ENCODE data around the gene CLDN3. TPM values are rescaled to one million over a fixed set of nuclear protein-coding genes. Genes with fewer than 3 reads are reported as not detected.
"Not testable (repeated sequence)": the region's sequence is repeated elsewhere in the genome, so short reads cannot be mapped to it uniquely, and the experiment has no call there.

CLDN3 gene
- total and polyA plus RNA-seq, 2 of the 4 experiments (the other 2 are of a cell fraction): 0.12 to 0.18 TPM

DNA sequence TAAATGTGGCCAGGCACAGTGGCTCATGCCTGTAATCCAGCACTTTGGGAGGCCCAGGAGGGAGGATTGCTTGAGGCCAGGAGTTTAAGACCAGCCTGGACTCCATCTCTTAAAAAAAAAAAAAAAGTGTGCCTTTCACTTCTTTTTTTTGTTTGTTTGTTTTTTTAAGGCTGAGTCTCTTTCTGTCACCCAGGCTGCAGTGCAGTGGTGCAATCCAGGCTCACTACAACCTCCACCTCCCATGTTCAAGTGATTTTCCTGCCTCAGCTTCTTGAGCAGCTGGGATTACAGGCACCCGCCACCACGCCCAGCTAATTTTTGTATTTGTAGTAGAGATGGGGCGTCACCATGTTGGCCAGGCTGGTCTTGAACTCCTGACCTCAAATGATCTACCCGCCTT lies 47.9 kb downstream of the CLDN3 start:
- H2AK9ac ChIP-seq (replicated peaks; ENCODE audit: low read depth, low read length, poor library complexity); H4K91ac ChIP-seq (ENCODE audit: insufficient read depth, low read depth, low read length); H3K9me1 ChIP-seq (ENCODE audit: insufficient read depth, low read length); H3K4ac ChIP-seq (ENCODE audit: low read depth, low read length); H2AFZ ChIP-seq (replicated peaks; ENCODE audit: low read length, poor library complexity); in situ Hi-C loops (cut with MboI; ENCODE audit: low sequenced_read_pairs); H2BK20ac ChIP-seq (ENCODE audit: low read depth, low read length); dilution Hi-C loops (cut with HindIII; ENCODE audit: low sequenced_read_pairs, unreplicated experiment); BruUV-seq (replicated peaks); H3K9me3 ChIP-seq (ENCODE audit: control insufficient read depth, insufficient read depth, low read length); H3K4me3 ChIP-seq (ENCODE audit: insufficient read depth, low read depth, low read length); POLR2A ChIA-PET (ENCODE audit: unreplicated experiment); CTCF ChIA-PET; ATAC-seq (ENCODE audit: low read depth); DNase-seq; H3K36me3 ChIP-seq (ENCODE audit: control insufficient read depth, insufficient read depth, low read length); H4K8ac ChIP-seq (ENCODE audit: low read depth in 2 of 2, low read length in 2 of 2); H4K5ac ChIP-seq (ENCODE audit: low read depth, low read length); H2BK120ac ChIP-seq (ENCODE audit: low read depth, low read length); H2AK5ac ChIP-seq (ENCODE audit: low read depth, low read length); H2BK15ac ChIP-seq (ENCODE audit: low read depth, low read length); H3K4me2 ChIP-seq (ENCODE audit: low read depth, low read length); intact Hi-C loops (cut with micrococcal nuclease); H3K23ac ChIP-seq (ENCODE audit: low read depth, low read length); H3K56ac ChIP-seq (ENCODE audit: extremely low read depth, insufficient read depth, low read length); H3K18ac ChIP-seq (ENCODE audit: low read depth, low read length); H3K27ac ChIP-seq (ENCODE audit: insufficient read depth, low read length); H3K27me3 ChIP-seq (ENCODE audit: control insufficient read depth, insufficient read depth, low read length); H3K14ac ChIP-seq (replicated peaks; ENCODE audit: low read depth, low read length); H2BK5ac ChIP-seq (ENCODE audit: low read depth, low read length, poor library complexity, severe bottlenecking); H3K9ac ChIP-seq (ENCODE audit: low read depth, low read length): not testable (repeated sequence)
- peaks cover 12% of the 10 kb centered on the region for H3K4me1 ChIP-seq (ENCODE audit: control insufficient read depth, insufficient read depth, low read length)
- peaks cover 15% of the 10 kb centered on the region for H4K20me1 ChIP-seq (ENCODE audit: insufficient read depth, low read length)
- peaks cover 0 to 16% of the 10 kb centered on the region in 2 experiments; a peak in 3 of 4 replicates for H3K79me1 ChIP-seq (ENCODE audit: low read depth in 1 of 2, low read length in 2 of 2)
- 70% methylated on average over 2 of the region's 4 CpGs; no CpG with 5 or more reads in 1 of the 2 experiments for WGBS, 2 experiments (ENCODE audit: extremely low coverage in 2 of 2, insufficient read length in 1 of 2)
